Activated naive CD8-positive, alpha-beta T cell treated with anti-CD3 and anti-CD28 coated beads, Interleukin-2, amount 10 ng/mL, durations not matched to agents 7 days and 5 days (primary cell): ENCODE results near the gene SH3PXD2B. TPM values are rescaled to one million over a fixed set of nuclear protein-coding genes. Genes with fewer than 3 reads are reported as not detected.

ENCODE experiments used
- ATAC-seq: fragments of 150-1000 bp; cut with Tn5 transposase; one replicate; pipeline ENCODE4 v1.10.0; 2021; ENCODE audit warnings: low read depth, moderate library complexity
- POLR2A ChIA-PET: fragments of 350-600 bp; sonication (Branson Sonifier 250); formaldehyde crosslinking; loops from one replicate; lab custom pipeline; 2021; ENCODE audit warnings: antibody characterized with exemption; lab: Charles Lee
- DNase-seq: peaks from one replicate; pipeline ENCODE4 v3.0.0; 2021
- H3K27ac Mint-ChIP-seq: one replicate; pipeline ENCODE4 v1.8.0; 2022; ENCODE audit warnings: mild to moderate bottlenecking, mixed read lengths
- H3K27me3 Mint-ChIP-seq: one replicate; pipeline ENCODE4 v1.8.0; 2022; ENCODE audit warnings: mild to moderate bottlenecking, moderate library complexity, mixed read lengths
- H3K36me3 Mint-ChIP-seq: one replicate; pipeline ENCODE4 v1.8.0; 2021; ENCODE audit warnings: mild to moderate bottlenecking, mixed read lengths
- H3K4me1 Mint-ChIP-seq: one replicate; pipeline ENCODE4 v1.8.0; 2021; ENCODE audit warnings: mixed read lengths
- H3K4me3 Mint-ChIP-seq: one replicate; pipeline ENCODE4 v1.8.0; 2022; ENCODE audit warnings: mild to moderate bottlenecking, moderate library complexity, mixed read lengths
- H3K9me3 Mint-ChIP-seq: one replicate; pipeline ENCODE4 v1.8.0; 2021; ENCODE audit warnings: mixed read lengths
- total RNA-seq, 2 experiments: library from RNA; stranded (reverse); gene quantifications; one replicate each; pipeline ENCODE4 v1.2.3, GENCODE V29; 2021

Gene SH3PXD2B
- total RNA-seq, 2 experiments from 2014 or later = 0.28 to 0.42 TPM

- ATAC-seq (no peak), DNase-seq (no peak)
- Mint-ChIP-seq H3K27ac (no peak overlapping the region), H3K36me3 (no peaks in the 10 kb centered on the region), H3K27me3 (peaks cover 42% of the 10 kb centered on the region), H3K4me3 (peak overlapping the region; percentile 80), H3K4me1 (peaks cover 13% of the 10 kb centered on the region), H3K9me3 (no peaks in the 10 kb centered on the region)
- POLR2A ChIA-PET = no interaction called here
Measured at GRCh38 chr5:172455087-172455381, 709 bp upstream of the SH3PXD2B start.

GRCh38 chr5:172453986-172454357, 353 bp downstream of the SH3PXD2B start:
- Mint-ChIP-seq H3K27ac (no peak overlapping the region), H3K27me3 (peaks cover 46% of the 10 kb centered on the region), H3K4me3 (peak overlapping the region; percentile 73), H3K4me1 (peaks cover 10% of the 10 kb centered on the region), H3K9me3 (no peaks in the 10 kb centered on the region), H3K36me3 (no peaks in the 10 kb centered on the region)
- ATAC-seq (no peak), DNase-seq (no peak)
- POLR2A ChIA-PET = interaction anchor here (0.6 kb wide), 1 partner anchor 1913 kb away, joined by 3 read pairs; no protein-coding TSS in a partner anchor

- POLR2A ChIA-PET = interaction anchor here (0.6 kb wide), 1 partner anchor 9 kb away, joined by 3 read pairs; no protein-coding TSS in a partner anchor
- Mint-ChIP-seq H3K27me3 (peaks cover 45% of the 10 kb centered on the region), H3K36me3 (no peaks in the 10 kb centered on the region), H3K9me3 (no peaks in the 10 kb centered on the region), H3K4me1 (peaks cover 7% of the 10 kb centered on the region), H3K4me3 (peak overlapping the region; percentile 73), H3K27ac (peak overlapping the region; percentile 7)
- ATAC-seq (no peak), DNase-seq (no peak)
Measured at GRCh38 chr5:172453206-172453985, 929 bp downstream of the SH3PXD2B start.

- Mint-ChIP-seq H3K36me3 (no peaks in the 10 kb centered on the region), H3K27ac (peak overlapping the region; percentile 7), H3K4me1 (peaks cover 7% of the 10 kb centered on the region), H3K27me3 (peaks cover 47% of the 10 kb centered on the region), H3K4me3 (peak overlapping the region; percentile 73), H3K9me3 (no peaks in the 10 kb centered on the region)
- ATAC-seq (no peak), DNase-seq (no peak)
- POLR2A ChIA-PET = interaction anchor here (0.6 kb wide), 1 partner anchor 8 kb away, joined by 3 read pairs; no protein-coding TSS in a partner anchor
Measured at GRCh38 chr5:172452398-172453205, 1.7 kb downstream of the SH3PXD2B start.

GRCh38 chr5:172451771-172452197, 2.5 kb downstream of the SH3PXD2B start:
- Mint-ChIP-seq H3K4me3 (no peak overlapping the region), H3K9me3 (no peaks in the 10 kb centered on the region), H3K27me3 (peaks cover 49% of the 10 kb centered on the region), H3K4me1 (peaks cover 7% of the 10 kb centered on the region), H3K27ac (no peak overlapping the region), H3K36me3 (no peaks in the 10 kb centered on the region)
- POLR2A ChIA-PET = no interaction called here
- DNase-seq (no peak), ATAC-seq (no peak)

GRCh38 chr5:172450861-172451695, 3.2 kb downstream of the SH3PXD2B start:
- Mint-ChIP-seq H3K27me3 (peaks cover 51% of the 10 kb centered on the region), H3K4me1 (peaks cover 7% of the 10 kb centered on the region)
- no peak for ATAC-seq

GRCh38 chr5:172450453-172450852, 3.9 kb downstream of the SH3PXD2B start:
- Mint-ChIP-seq H3K27ac (no peak overlapping the region), H3K9me3 (no peaks in the 10 kb centered on the region), H3K4me1 (peaks cover 7% of the 10 kb centered on the region), H3K4me3 (no peak overlapping the region), H3K36me3 (no peaks in the 10 kb centered on the region), H3K27me3 (peaks cover 46% of the 10 kb centered on the region)
- ATAC-seq = no peak
- POLR2A ChIA-PET = no interaction called here
- no peak for DNase-seq

More at GRCh38 chr5:172450861-172451695, 3.2 kb downstream of the SH3PXD2B start:
- POLR2A ChIA-PET = no interaction called here
- Mint-ChIP-seq H3K36me3 (no peaks in the 10 kb centered on the region), H3K27ac (no peak overlapping the region), H3K9me3 (no peaks in the 10 kb centered on the region), H3K4me3 (no peak overlapping the region)
- peak; percentile 48 for DNase-seq

- no peaks in the 10 kb centered on the region for H3K36me3 Mint-ChIP-seq
- H3K9me3 Mint-ChIP-seq = no peaks in the 10 kb centered on the region
- H3K4me1 Mint-ChIP-seq = peaks cover 8% of the 10 kb centered on the region
- DNase-seq (no peak), ATAC-seq (no peak)
- no peak overlapping the region for H3K27ac Mint-ChIP-seq
- H3K27me3 Mint-ChIP-seq = peaks cover 45% of the 10 kb centered on the region
- POLR2A ChIA-PET = no interaction called here
- no peak overlapping the region for H3K4me3 Mint-ChIP-seq
Measured at GRCh38 chr5:172448999-172449398, 5.3 kb downstream of the SH3PXD2B start.

- Mint-ChIP-seq H3K9me3 (no peaks in the 10 kb centered on the region), H3K27ac (no peak overlapping the region), H3K27me3 (peaks cover 35% of the 10 kb centered on the region)
Measured at GRCh38 chr5:172447646-172448365, 6.5 kb downstream of the SH3PXD2B start.

GRCh38 chr5:172446336-172447051, 7.8 kb downstream of the SH3PXD2B start:
- H3K27me3 Mint-ChIP-seq = peaks cover 29% of the 10 kb centered on the region

More at GRCh38 chr5:172447646-172448365, 6.5 kb downstream of the SH3PXD2B start:
- no peak for DNase-seq
- ATAC-seq = no peak
- H3K4me1 Mint-ChIP-seq = peaks cover 16% of the 10 kb centered on the region
- H3K36me3 Mint-ChIP-seq = no peaks in the 10 kb centered on the region
- POLR2A ChIA-PET = no interaction called here
- H3K4me3 Mint-ChIP-seq = no peak overlapping the region

GRCh38 chr5:172445866-172446265, 8.5 kb downstream of the SH3PXD2B start:
- peaks cover 16% of the 10 kb centered on the region for H3K4me1 Mint-ChIP-seq
- H3K36me3 Mint-ChIP-seq = no peaks in the 10 kb centered on the region
- H3K27me3 Mint-ChIP-seq = peaks cover 26% of the 10 kb centered on the region
- no peak for ATAC-seq
- H3K4me3 Mint-ChIP-seq = no peak overlapping the region
- no peaks in the 10 kb centered on the region for H3K9me3 Mint-ChIP-seq
- H3K27ac Mint-ChIP-seq = no peak overlapping the region
- POLR2A ChIA-PET = interaction anchor here (0.5 kb wide), 1 partner anchor 447 kb away, joined by 3 read pairs; no protein-coding TSS in a partner anchor
- DNase-seq = no peak

More at GRCh38 chr5:172446336-172447051, 7.8 kb downstream of the SH3PXD2B start:
- H3K36me3 Mint-ChIP-seq = no peaks in the 10 kb centered on the region
- H3K4me3 Mint-ChIP-seq = no peak overlapping the region
- POLR2A ChIA-PET = no interaction called here
- H3K27ac Mint-ChIP-seq = no peak overlapping the region
- DNase-seq = no peak
- ATAC-seq = no peak
- H3K9me3 Mint-ChIP-seq = no peaks in the 10 kb centered on the region
- H3K4me1 Mint-ChIP-seq = peaks cover 16% of the 10 kb centered on the region
